Measurements from ENCODE around the gene AGTRAP. TPM values are rescaled to one million over a fixed set of nuclear protein-coding genes. Genes with fewer than 3 reads are reported as not detected.
A peak's percentile ranks its signal among the peaks of the same experiment; 100 is the strongest.

Gene AGTRAP
- total RNA-seq, 1 donor from 2014 or later, result 38.6 TPM

- Mint-ChIP-seq H3K4me1 (ENCODE audit: unreplicated experiment) (peaks cover 21% of the 10 kb centered on the region), H3K9me3 (no peaks in the 10 kb centered on the region), H3K36me3 (no peaks in the 10 kb centered on the region), H3K27me3 (peaks cover 33% of the 10 kb centered on the region), H3K27ac (peak overlapping the region; percentile 70), H3K4me3 (peak overlapping the region; percentile 87)
- peak; percentile 65 for DNase-seq (ENCODE audit: extremely low spot score, unreplicated experiment)
- TF ChIP-seq, protein P1, sequence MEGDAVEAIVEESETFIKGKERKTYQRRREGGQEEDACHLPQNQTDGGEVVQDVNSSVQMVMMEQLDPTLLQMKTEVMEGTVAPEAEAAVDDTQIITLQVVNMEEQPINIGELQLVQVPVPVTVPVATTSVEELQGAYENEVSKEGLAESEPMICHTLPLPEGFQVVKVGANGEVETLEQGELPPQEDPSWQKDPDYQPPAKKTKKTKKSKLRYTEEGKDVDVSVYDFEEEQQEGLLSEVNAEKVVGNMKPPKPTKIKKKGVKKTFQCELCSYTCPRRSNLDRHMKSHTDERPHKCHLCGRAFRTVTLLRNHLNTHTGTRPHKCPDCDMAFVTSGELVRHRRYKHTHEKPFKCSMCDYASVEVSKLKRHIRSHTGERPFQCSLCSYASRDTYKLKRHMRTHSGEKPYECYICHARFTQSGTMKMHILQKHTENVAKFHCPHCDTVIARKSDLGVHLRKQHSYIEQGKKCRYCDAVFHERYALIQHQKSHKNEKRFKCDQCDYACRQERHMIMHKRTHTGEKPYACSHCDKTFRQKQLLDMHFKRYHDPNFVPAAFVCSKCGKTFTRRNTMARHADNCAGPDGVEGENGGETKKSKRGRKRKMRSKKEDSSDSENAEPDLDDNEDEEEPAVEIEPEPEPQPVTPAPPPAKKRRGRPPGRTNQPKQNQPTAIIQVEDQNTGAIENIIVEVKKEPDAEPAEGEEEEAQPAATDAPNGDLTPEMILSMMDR (conservative IDR thresholded peaks at IDR 0.05), result no peak
Observed at GRCh38 chr1:11691928-11692711, 43.8 kb upstream of the AGTRAP start.

GRCh38 chr1:11693024-11693590, 42.8 kb upstream of the AGTRAP start:
- Mint-ChIP-seq H3K4me1 (ENCODE audit: unreplicated experiment) (peaks cover 21% of the 10 kb centered on the region), H3K4me3 (peak overlapping the region; percentile 82), H3K36me3 (no peaks in the 10 kb centered on the region), H3K9me3 (no peaks in the 10 kb centered on the region), H3K27me3 (peaks cover 33% of the 10 kb centered on the region), H3K27ac (no peak overlapping the region)
- DNase-seq (ENCODE audit: extremely low spot score, unreplicated experiment), result no peak
- TF ChIP-seq, protein P1 (conservative IDR thresholded peaks at IDR 0.05), result no peak

DNA sequence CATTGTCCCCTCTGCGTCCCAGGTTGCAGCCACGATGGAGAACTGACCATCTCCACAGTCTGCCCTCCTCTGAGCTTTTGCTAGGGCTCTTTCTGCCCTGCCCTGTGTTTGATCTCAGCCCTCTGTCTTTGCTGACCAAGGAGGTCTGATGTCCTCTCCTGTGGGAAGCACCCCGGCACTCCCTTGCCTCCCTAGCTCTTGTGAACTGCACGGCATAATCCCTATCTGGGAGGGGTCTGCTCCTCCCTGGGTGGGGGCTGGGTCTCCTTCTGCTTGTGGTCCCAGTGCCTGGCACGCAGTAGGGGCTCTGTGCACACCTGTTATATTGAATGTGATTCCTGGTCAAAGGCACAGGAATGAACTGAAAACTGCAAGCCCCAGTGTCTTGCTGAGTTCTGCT, 42.0 kb upstream of the AGTRAP start:
- no peaks in the 10 kb centered on the region for H3K36me3 Mint-ChIP-seq
- H3K9me3 Mint-ChIP-seq, result no peaks in the 10 kb centered on the region
- H3K27ac Mint-ChIP-seq, result peak overlapping the region; percentile 14
- peak overlapping the region; percentile 82 for H3K4me3 Mint-ChIP-seq
- peaks cover 21% of the 10 kb centered on the region for H3K4me1 Mint-ChIP-seq (ENCODE audit: unreplicated experiment)
- H3K27me3 Mint-ChIP-seq, result peaks cover 36% of the 10 kb centered on the region
- no peak for DNase-seq (ENCODE audit: extremely low spot score, unreplicated experiment)
- TF ChIP-seq, protein P1 (conservative IDR thresholded peaks at IDR 0.05), result no peak

GRCh38 chr1:11695861-11696260, 40.1 kb upstream of the AGTRAP start:
- TF ChIP-seq, protein P1 (conservative IDR thresholded peaks at IDR 0.05), result no peak
- H3K4me1 Mint-ChIP-seq (ENCODE audit: unreplicated experiment), result peaks cover 16% of the 10 kb centered on the region
- no peaks in the 10 kb centered on the region for H3K36me3 Mint-ChIP-seq
- peaks cover 26% of the 10 kb centered on the region for H3K27me3 Mint-ChIP-seq
- no peak for DNase-seq (ENCODE audit: extremely low spot score, unreplicated experiment)
- H3K4me3 Mint-ChIP-seq, result no peak overlapping the region
- H3K9me3 Mint-ChIP-seq, result no peaks in the 10 kb centered on the region
- H3K27ac Mint-ChIP-seq, result no peak overlapping the region

- no peak overlapping the region for H3K27ac Mint-ChIP-seq
- H3K36me3 Mint-ChIP-seq, result no peaks in the 10 kb centered on the region
- peaks cover 22% of the 10 kb centered on the region for H3K4me1 Mint-ChIP-seq (ENCODE audit: unreplicated experiment)
- H3K4me3 Mint-ChIP-seq, result no peak overlapping the region
- H3K9me3 Mint-ChIP-seq, result no peaks in the 10 kb centered on the region
- H3K27me3 Mint-ChIP-seq, result peaks cover 22% of the 10 kb centered on the region
- no peak for DNase-seq (ENCODE audit: extremely low spot score, unreplicated experiment)
- TF ChIP-seq, protein P1 (conservative IDR thresholded peaks at IDR 0.05), result no peak
Observed at GRCh38 chr1:11697188-11697892, 38.6 kb upstream of the AGTRAP start.

Measured in type B pancreatic cell (in vitro differentiated cells).